Omental fat pad (tissue), 4 donors: Measurements from ENCODE around the gene NTM. TPM values are rescaled to one million over a fixed set of nuclear protein-coding genes. Genes with fewer than 3 reads are reported as not detected.

ENCODE experiments used
- ATAC-seq: fragments of 150-250 bp; one replicate; pipeline ENCODE4 v1.9.1; 2016; ENCODE audit warnings: mild to moderate bottlenecking, moderate library complexity; ENCODE audit not compliant: low FRiP score
- DNase-seq: peaks from one replicate; pipeline ENCODE4 v3.0.0-alpha.2; 2019; ENCODE audit warnings: low spot score
- CTCF ChIP-seq, 3 donors: fragments of 450-650 bp; IDR thresholded peaks; one replicate each; pipeline ENCODE4 v1.5.1; 2016 to 2017; ENCODE audit warnings: antibody characterized with exemption in 3 of 3, mild to moderate bottlenecking in 3 of 3, moderate library complexity in 2 of 3
- total RNA-seq, 4 donors: library from RNA; depleted of rRNA; stranded (reverse); fragments of >200 nt; gene quantifications; one replicate each; pipeline ENCODE4 v1.1.0, GENCODE V29; 2016

Gene NTM
- total RNA-seq, 4 donors from 2014 or later = 0.56 to 5.5 (median 2.4) TPM

- ATAC-seq = no peak
- no peak for DNase-seq
- TF ChIP-seq CTCF (IDR thresholded peaks at IDR 0.05) = no peak
These were observed 77.5 kb downstream of the NTM start for GRCh38 chr11:131447898-131448297.

GRCh38 chr11:131449036-131450019 lies 78.9 kb downstream of the NTM start:
- TF ChIP-seq CTCF (IDR thresholded peaks at IDR 0.05) = no peak
- ATAC-seq = no peak

GRCh38 chr11:131454490-131454889 lies 84.1 kb downstream of the NTM start:
- TF ChIP-seq CTCF (IDR thresholded peaks at IDR 0.05) = no peak
- no peak for DNase-seq
- no peak for ATAC-seq

More at GRCh38 chr11:131449036-131450019, 78.9 kb downstream of the NTM start:
- no peak for DNase-seq

GRCh38 chr11:131454989-131455388 lies 84.6 kb downstream of the NTM start:
- DNase-seq = no peak
- no peak for ATAC-seq
- TF ChIP-seq CTCF (IDR thresholded peaks at IDR 0.05) = no peak

- TF ChIP-seq CTCF (IDR thresholded peaks at IDR 0.05) = no peak
- ATAC-seq (no peak), DNase-seq (no peak)
These were observed 85.7 kb downstream of the NTM start for GRCh38 chr11:131455843-131456704.

- no peak for ATAC-seq
- TF ChIP-seq CTCF (IDR thresholded peaks at IDR 0.05) = no peak
These were observed 86.7 kb downstream of the NTM start for GRCh38 chr11:131457163-131457562.

More at GRCh38 chr11:131457163-131457562, 86.7 kb downstream of the NTM start:
- no peak for DNase-seq
